K562 (cell line): ENCODE data around the gene TPR. TPM values are rescaled to one million over a fixed set of nuclear protein-coding genes. Genes with fewer than 3 reads are reported as not detected.

ENCODE experiments used
- ADNP ChIP-seq: fragments of 200-800 bp; sonication (Bioruptor generic); IDR thresholded peaks from 2 replicates; pipeline ENCODE4 v1.6.1; 2016; ENCODE audit warnings: missing genetic modification characterization, missing compliant biosample characterization
- DPF2 ChIP-seq: fragments of 450-650 bp; IDR thresholded peaks from 2 replicates; pipeline ENCODE4 v1.6.1; 2016
- PBX2 ChIP-seq, 2 experiments: IDR thresholded peaks in 1 of 2; conservative IDR thresholded peaks in 1 of 2; 2 replicates each; pipeline ENCODE4 v1.6.1; 2016; ENCODE audit warnings: low read depth in 2 of 2, mild to moderate bottlenecking in 1 of 2, missing compliant biosample characterization in 1 of 2, missing genetic modification characterization in 1 of 2, moderate library complexity in 1 of 2
- SETDB1 ChIP-seq: IDR thresholded peaks from one replicate; pipeline ENCODE4 v1.6.1; 2012; ENCODE audit warnings: low read length, control low read depth, inconsistent platforms
- SMARCE1 ChIP-seq: fragments of 450-650 bp; IDR thresholded peaks from 2 replicates; pipeline ENCODE4 v1.7.1; 2016; ENCODE audit warnings: mild to moderate bottlenecking
- ZBTB49 ChIP-seq: sonication (generic); formaldehyde crosslinking; IDR thresholded peaks from 2 replicates; pipeline ENCODE4 v1.8.0; 2022; ENCODE audit warnings: missing genetic modification reagents, mild to moderate bottlenecking, borderline replicate concordance
- polyA plus RNA-seq, 8 experiments: library from polyadenylated mRNA; depleted of rRNA in 4 of 8; stranded (reverse) in 5 of 8; unstranded in 3 of 8; fragments of >200 nt; fragmentation: Nextera tagmentation in 2 of 8; fragmentation: Illumina TruSeq in 1 of 8; extraction: Ambion mirVana in 2 of 8; extraction: Trizol in 1 of 8; gene quantifications; 2 replicates each; pipeline versions ENCODE4 v1.2.1 to v1.2.3, GENCODE V29; 2011 to 2014; ENCODE audit warnings: inconsistent platforms in 1 of 8, missing spikeins in 1 of 8
- total RNA-seq, 7 experiments: library from RNA; depleted of rRNA in 6 of 7; stranded (reverse); fragments of >200 nt in 6 of 7; fragmentation: Illumina TruSeq in 2 of 7; extraction: Trizol in 2 of 7; gene quantifications; 2 replicates each; pipeline versions ENCODE4 v1.2.1 to v1.2.3, GENCODE V29; 2011 to 2021; ENCODE audit warnings: low replicate concordance in 1 of 7
- TF ChIP-seq, protein P1 (sequence below): fragments of 450-650 bp; conservative IDR thresholded peaks from 2 replicates; pipeline ENCODE4 v1.6.1; 2016; ENCODE audit warnings: missing genetic modification characterization, low read depth, mild to moderate bottlenecking, control low read depth, missing compliant biosample characterization
- TF ChIP-seq, protein P2 (sequence below): fragments of 450-650 bp; IDR thresholded peaks from 2 replicates; pipeline ENCODE4 v1.6.1; 2016; ENCODE audit warnings: missing biosample characterization, missing genetic modification characterization
- TF ChIP-seq, protein P3 (sequence below): sonication (generic); formaldehyde crosslinking; IDR thresholded peaks from 2 replicates; pipeline ENCODE4 v1.8.0; 2022; ENCODE audit warnings: mild to moderate bottlenecking, missing genetic modification reagents
- TF ChIP-seq, protein P4 (sequence below): fragments of 450-650 bp; formaldehyde crosslinking; IDR thresholded peaks from 2 replicates; pipeline ENCODE4 v1.4.0; 2022; ENCODE audit warnings: mild to moderate bottlenecking, moderate library complexity
- TF ChIP-seq, protein P5 (sequence below): sonication (generic); formaldehyde crosslinking; IDR thresholded peaks from 2 replicates; pipeline ENCODE4 v1.8.0; 2022; ENCODE audit warnings: missing genetic modification reagents, mild to moderate bottlenecking, borderline replicate concordance

The TPR gene
- total and polyA plus RNA-seq, 9 of the 15 experiments (the other 6 are each of a cell fraction or from before 2014, with no cell fraction given) = 48.5 to 167 (median 138) TPM

- TF ChIP-seq ZBTB49 (no peak), SMARCE1 (no peak; the same call in 1 of the 2 replicates), PBX2 (CRISPR knock-in tag; IDR thresholded peaks at IDR 0.05; ENCODE audit: low read depth) (no peak), PBX2 (tag; conservative IDR thresholded peaks at IDR 0.05; ENCODE audit: low read depth) (peak; percentile 30), ADNP (tag) (no peak), DPF2 (peak; percentile 86), SETDB1 (no peak)
- TF ChIP-seq, protein P1, sequence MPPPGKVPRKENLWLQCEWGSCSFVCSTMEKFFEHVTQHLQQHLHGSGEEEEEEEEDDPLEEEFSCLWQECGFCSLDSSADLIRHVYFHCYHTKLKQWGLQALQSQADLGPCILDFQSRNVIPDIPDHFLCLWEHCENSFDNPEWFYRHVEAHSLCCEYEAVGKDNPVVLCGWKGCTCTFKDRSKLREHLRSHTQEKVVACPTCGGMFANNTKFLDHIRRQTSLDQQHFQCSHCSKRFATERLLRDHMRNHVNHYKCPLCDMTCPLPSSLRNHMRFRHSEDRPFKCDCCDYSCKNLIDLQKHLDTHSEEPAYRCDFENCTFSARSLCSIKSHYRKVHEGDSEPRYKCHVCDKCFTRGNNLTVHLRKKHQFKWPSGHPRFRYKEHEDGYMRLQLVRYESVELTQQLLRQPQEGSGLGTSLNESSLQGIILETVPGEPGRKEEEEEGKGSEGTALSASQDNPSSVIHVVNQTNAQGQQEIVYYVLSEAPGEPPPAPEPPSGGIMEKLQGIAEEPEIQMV (tag) = no peak
- TF ChIP-seq, protein P2, sequence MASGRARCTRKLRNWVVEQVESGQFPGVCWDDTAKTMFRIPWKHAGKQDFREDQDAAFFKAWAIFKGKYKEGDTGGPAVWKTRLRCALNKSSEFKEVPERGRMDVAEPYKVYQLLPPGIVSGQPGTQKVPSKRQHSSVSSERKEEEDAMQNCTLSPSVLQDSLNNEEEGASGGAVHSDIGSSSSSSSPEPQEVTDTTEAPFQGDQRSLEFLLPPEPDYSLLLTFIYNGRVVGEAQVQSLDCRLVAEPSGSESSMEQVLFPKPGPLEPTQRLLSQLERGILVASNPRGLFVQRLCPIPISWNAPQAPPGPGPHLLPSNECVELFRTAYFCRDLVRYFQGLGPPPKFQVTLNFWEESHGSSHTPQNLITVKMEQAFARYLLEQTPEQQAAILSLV = no peak
- TF ChIP-seq, protein P3, sequence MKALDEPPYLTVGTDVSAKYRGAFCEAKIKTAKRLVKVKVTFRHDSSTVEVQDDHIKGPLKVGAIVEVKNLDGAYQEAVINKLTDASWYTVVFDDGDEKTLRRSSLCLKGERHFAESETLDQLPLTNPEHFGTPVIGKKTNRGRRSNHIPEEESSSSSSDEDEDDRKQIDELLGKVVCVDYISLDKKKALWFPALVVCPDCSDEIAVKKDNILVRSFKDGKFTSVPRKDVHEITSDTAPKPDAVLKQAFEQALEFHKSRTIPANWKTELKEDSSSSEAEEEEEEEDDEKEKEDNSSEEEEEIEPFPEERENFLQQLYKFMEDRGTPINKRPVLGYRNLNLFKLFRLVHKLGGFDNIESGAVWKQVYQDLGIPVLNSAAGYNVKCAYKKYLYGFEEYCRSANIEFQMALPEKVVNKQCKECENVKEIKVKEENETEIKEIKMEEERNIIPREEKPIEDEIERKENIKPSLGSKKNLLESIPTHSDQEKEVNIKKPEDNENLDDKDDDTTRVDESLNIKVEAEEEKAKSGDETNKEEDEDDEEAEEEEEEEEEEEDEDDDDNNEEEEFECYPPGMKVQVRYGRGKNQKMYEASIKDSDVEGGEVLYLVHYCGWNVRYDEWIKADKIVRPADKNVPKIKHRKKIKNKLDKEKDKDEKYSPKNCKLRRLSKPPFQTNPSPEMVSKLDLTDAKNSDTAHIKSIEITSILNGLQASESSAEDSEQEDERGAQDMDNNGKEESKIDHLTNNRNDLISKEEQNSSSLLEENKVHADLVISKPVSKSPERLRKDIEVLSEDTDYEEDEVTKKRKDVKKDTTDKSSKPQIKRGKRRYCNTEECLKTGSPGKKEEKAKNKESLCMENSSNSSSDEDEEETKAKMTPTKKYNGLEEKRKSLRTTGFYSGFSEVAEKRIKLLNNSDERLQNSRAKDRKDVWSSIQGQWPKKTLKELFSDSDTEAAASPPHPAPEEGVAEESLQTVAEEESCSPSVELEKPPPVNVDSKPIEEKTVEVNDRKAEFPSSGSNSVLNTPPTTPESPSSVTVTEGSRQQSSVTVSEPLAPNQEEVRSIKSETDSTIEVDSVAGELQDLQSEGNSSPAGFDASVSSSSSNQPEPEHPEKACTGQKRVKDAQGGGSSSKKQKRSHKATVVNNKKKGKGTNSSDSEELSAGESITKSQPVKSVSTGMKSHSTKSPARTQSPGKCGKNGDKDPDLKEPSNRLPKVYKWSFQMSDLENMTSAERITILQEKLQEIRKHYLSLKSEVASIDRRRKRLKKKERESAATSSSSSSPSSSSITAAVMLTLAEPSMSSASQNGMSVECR (CRISPR knock-in tag) = peak; percentile 91; the same call in 1 of the 2 replicates
- TF ChIP-seq, protein P4, sequence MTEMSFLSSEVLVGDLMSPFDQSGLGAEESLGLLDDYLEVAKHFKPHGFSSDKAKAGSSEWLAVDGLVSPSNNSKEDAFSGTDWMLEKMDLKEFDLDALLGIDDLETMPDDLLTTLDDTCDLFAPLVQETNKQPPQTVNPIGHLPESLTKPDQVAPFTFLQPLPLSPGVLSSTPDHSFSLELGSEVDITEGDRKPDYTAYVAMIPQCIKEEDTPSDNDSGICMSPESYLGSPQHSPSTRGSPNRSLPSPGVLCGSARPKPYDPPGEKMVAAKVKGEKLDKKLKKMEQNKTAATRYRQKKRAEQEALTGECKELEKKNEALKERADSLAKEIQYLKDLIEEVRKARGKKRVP (CRISPR knock-in tag) = 0 out of 2 replicates have a peak, but pooled peaks have one; percentile 64
- TF ChIP-seq, protein P5, sequence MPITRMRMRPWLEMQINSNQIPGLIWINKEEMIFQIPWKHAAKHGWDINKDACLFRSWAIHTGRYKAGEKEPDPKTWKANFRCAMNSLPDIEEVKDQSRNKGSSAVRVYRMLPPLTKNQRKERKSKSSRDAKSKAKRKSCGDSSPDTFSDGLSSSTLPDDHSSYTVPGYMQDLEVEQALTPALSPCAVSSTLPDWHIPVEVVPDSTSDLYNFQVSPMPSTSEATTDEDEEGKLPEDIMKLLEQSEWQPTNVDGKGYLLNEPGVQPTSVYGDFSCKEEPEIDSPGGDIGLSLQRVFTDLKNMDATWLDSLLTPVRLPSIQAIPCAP (CRISPR knock-in tag) = no peak
These were observed at the start of gene TPR, which contains the start of gene ODR4 (continued) for GRCh38 chr1:186375152-186375928.
